NB4 (cell line): ENCODE data around the gene ADTRP.
A peak's percentile ranks its signal among the peaks of the same experiment; 100 is the strongest.

Source experiments
- DNase-seq: peaks from one replicate; pipeline ENCODE4 v3.0.0; 2010; ENCODE audit warnings: low read depth
- H3K4me3 ChIP-seq: one replicate; pipeline ENCODE4 v1.5.1; 2011; ENCODE audit warnings: mild to moderate bottlenecking, low read depth, low read length, moderate library complexity
- CTCF ChIP-seq: IDR thresholded peaks from one replicate; pipeline ENCODE4 v1.5.1; 2012; ENCODE audit warnings: low read depth, low read length
- MAX ChIP-seq: IDR thresholded peaks from 2 replicates; pipeline ENCODE4 v1.6.1; 2011; ENCODE audit warnings: low read depth, low read length
- MYC ChIP-seq: IDR thresholded peaks from 2 replicates; pipeline ENCODE4 v1.6.1; 2011; ENCODE audit warnings: low read depth, low read length
- POLR2A ChIP-seq: IDR thresholded peaks from 2 replicates; pipeline ENCODE4 v1.6.1; 2011; ENCODE audit warnings: mild to moderate bottlenecking; ENCODE audit not compliant: insufficient read length; ENCODE audit errors: extremely low read depth

ADTRP gene

GRCh38 chr6:11763460-11764249 lies 14.9 kb downstream of the ADTRP start:
- H3K4me3 ChIP-seq: no peak overlapping the region
- DNase-seq: no peak
- TF ChIP-seq POLR2A (no peak), CTCF (no peak), MYC (no peak)

- TF ChIP-seq POLR2A (no peak), CTCF (no peak), MYC (no peak)
- H3K4me3 ChIP-seq: no peak overlapping the region
- DNase-seq: no peak
These were observed 15.7 kb downstream of the ADTRP start for GRCh38 chr6:11762794-11763459.

GRCh38 chr6:11761744-11762620 lies 16.6 kb downstream of the ADTRP start:
- no peak overlapping the region for H3K4me3 ChIP-seq
- DNase-seq: no peak
- TF ChIP-seq CTCF (no peak), MYC (no peak), POLR2A (no peak), MAX (no peak)

- TF ChIP-seq MYC (no peak), CTCF (no peak), MAX (no peak), POLR2A (no peak)
- H3K4me3 ChIP-seq: no peak overlapping the region
- peak; percentile 27 for DNase-seq
These were observed 18.6 kb downstream of the ADTRP start for GRCh38 chr6:11760015-11760473.

GRCh38 chr6:11758878-11759277 lies 19.7 kb downstream of the ADTRP start:
- no peak for DNase-seq
- no peak overlapping the region for H3K4me3 ChIP-seq
- no peak for TF ChIP-seq MYC
- TF ChIP-seq CTCF: no peak
- TF ChIP-seq POLR2A: no peak
- TF ChIP-seq MAX: no peak
